ENCODE measurements around the gene CDC42EP1. TPM values are rescaled to one million over a fixed set of nuclear protein-coding genes. Genes with fewer than 3 reads are reported as not detected.
"Not testable (repeated sequence)": the region's sequence is repeated elsewhere in the genome, so short reads cannot be mapped to it uniquely, and the experiment has no call there.

The CDC42EP1 gene
- total RNA-seq, 6 experiments from 2014 or later: 29.2 to 117 (median 68.0) TPM

DNA sequence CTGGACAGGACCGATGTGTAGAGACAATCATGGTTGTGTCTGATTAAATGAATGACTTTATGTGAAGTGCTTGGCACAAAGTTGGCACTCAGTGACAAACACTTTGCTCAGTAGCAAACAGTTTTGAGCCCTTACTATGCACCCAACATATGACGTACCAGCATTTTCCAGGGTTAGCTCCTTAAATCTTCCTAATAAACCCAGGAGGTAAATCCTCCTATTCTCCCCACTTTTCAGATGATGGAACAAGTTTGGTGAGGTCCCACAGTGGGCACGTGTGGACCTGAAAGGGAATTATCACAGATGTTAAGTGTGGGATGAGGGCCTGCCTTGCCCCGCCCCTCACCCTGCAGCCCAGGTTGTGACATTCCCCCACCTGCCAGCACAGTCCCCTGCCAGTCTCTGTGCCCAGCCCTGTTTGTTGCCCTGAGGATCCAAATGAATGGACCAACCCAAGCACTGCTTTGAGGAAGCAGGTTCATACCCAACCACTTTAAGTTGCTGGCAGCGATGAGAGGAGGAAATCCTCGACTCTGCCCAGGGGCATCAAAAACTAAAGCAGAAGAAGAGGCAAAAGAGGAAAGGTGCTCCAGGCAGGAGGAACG is 34.4 kb upstream of the CDC42EP1 start:
- no peaks in the 10 kb centered on the region for H3K9me3 ChIP-seq
- H3K4me3 ChIP-seq: no peak overlapping the region
- TF ChIP-seq, protein P1, sequence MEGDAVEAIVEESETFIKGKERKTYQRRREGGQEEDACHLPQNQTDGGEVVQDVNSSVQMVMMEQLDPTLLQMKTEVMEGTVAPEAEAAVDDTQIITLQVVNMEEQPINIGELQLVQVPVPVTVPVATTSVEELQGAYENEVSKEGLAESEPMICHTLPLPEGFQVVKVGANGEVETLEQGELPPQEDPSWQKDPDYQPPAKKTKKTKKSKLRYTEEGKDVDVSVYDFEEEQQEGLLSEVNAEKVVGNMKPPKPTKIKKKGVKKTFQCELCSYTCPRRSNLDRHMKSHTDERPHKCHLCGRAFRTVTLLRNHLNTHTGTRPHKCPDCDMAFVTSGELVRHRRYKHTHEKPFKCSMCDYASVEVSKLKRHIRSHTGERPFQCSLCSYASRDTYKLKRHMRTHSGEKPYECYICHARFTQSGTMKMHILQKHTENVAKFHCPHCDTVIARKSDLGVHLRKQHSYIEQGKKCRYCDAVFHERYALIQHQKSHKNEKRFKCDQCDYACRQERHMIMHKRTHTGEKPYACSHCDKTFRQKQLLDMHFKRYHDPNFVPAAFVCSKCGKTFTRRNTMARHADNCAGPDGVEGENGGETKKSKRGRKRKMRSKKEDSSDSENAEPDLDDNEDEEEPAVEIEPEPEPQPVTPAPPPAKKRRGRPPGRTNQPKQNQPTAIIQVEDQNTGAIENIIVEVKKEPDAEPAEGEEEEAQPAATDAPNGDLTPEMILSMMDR (IDR thresholded peaks at IDR 0.05): no peak
- no peak for TF ChIP-seq POLR2A (IDR thresholded peaks at IDR 0.05)
- no peaks in the 10 kb centered on the region for H3K4me1 ChIP-seq
- intact Hi-C loops (cut with DNase I): no loop called here
- H3K27me3 ChIP-seq: no peaks in the 10 kb centered on the region
- H3K36me3 ChIP-seq: no peaks in the 10 kb centered on the region
- DNase-seq (peak in 1 of 3 donors; percentile 16), ATAC-seq (no peak)
- H3K27ac ChIP-seq: no peak overlapping the region
- WGBS (ENCODE audit: insufficient coverage, low coverage, low lambda C conversion rate, missing lambda C conversion rate): 78% methylated on average over 4 of the region's 7 CpGs

DNA sequence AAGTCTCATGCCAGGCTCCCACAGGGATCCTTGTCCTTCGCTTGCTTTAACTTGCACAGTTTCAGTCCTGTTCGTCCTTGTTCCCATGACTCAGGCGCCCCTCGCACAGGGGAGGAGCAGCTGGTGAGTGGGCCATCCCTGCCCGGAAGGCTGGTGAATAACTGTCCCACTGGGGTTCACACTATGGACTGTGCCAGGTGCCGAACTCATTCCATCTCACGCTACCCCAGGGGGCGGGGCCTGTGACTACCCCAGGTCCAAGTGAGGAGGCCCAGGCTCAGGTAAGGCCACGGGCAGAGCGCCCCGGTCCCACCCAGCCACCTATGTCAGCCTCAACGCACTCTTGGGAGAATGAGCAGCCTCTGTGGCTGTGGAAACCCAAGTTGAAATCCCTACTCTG is 33.9 kb upstream of the CDC42EP1 start:
- Histone ChIP-seq H3K36me3 (no peaks in the 10 kb centered on the region), H3K27me3 (no peaks in the 10 kb centered on the region), H3K27ac (no peak overlapping the region), H3K4me1 (no peaks in the 10 kb centered on the region), H3K9me3 (no peaks in the 10 kb centered on the region), H3K4me3 (no peak overlapping the region)
- TF ChIP-seq, protein P1 (IDR thresholded peaks at IDR 0.05): no peak
- no peak for TF ChIP-seq POLR2A (IDR thresholded peaks at IDR 0.05)
- intact Hi-C loops (cut with DNase I): no loop called here
- WGBS (ENCODE audit: insufficient coverage, low coverage, low lambda C conversion rate, missing lambda C conversion rate): 57% methylated on average over 2 of the region's 12 CpGs
- ATAC-seq: peak in 2 of 4 donors; percentile 17 to 24
- no peak for DNase-seq

DNA sequence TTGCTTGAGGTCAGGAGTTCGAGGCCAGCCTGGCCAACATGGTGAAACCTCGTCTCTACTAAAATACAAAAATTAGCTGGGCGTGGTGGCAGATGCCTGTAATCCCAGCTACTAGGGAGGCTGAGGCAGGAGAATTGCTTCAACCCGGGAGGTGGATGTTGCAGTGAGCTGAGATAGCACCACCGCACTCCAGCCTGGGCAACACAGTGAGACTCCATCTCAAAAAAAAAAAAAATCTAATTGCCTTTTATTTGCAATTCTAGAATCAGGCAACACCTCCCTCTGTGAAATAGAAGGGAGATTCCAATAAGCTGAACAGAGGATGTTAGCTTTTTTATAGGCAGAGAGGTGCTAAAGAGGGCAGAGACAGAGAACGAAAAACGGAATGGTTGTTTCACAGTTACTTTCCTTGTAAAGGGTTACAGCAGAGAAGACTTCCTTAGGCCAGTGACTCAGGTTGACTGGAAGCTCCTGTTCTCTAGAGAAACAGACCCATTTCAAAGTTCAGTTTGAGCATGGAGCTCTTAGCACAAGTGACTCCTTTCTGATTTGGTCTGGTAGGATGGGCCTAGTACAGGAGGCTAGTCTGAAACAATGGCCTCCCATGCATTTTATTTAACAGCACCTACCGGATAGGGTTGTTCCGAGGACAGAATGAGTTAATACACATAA is 33.1 kb upstream of the CDC42EP1 start:
- H3K36me3 ChIP-seq; intact Hi-C loops (cut with DNase I); H3K27ac ChIP-seq; H3K4me3 ChIP-seq; ATAC-seq; H3K27me3 ChIP-seq; H3K9me3 ChIP-seq; H3K4me1 ChIP-seq; DNase-seq: not testable (repeated sequence)
- WGBS (ENCODE audit: insufficient coverage, low coverage, low lambda C conversion rate, missing lambda C conversion rate): 84% methylated on average over 8 of the region's 9 CpGs

DNA sequence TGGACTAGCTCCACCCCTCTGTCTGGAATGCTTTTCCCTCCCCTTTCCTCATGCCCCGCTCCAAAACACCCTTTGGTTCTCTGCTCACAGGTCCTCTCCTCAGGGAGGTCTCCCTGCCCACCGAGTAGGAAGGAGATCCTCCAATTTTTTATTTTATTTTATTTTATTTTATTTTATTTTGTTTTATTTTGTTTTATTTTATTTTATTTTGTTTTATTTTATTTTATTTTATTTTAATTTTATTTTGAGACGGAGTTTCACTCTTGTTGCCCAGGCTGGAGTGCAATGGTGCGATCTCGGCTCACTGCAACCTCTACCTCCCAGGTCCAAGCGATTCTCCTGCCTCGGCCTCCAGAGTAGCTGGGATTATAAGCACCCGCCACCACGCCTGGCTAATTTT is 32.3 kb upstream of the CDC42EP1 start:
- H3K36me3 ChIP-seq; H3K4me3 ChIP-seq; H3K27ac ChIP-seq; H3K27me3 ChIP-seq; intact Hi-C loops (cut with DNase I); H3K4me1 ChIP-seq; ATAC-seq; H3K9me3 ChIP-seq; DNase-seq: not testable (repeated sequence)
- WGBS (ENCODE audit: insufficient coverage, low coverage, low lambda C conversion rate, missing lambda C conversion rate): 89% methylated on average over 9 of the region's 9 CpGs

DNA sequence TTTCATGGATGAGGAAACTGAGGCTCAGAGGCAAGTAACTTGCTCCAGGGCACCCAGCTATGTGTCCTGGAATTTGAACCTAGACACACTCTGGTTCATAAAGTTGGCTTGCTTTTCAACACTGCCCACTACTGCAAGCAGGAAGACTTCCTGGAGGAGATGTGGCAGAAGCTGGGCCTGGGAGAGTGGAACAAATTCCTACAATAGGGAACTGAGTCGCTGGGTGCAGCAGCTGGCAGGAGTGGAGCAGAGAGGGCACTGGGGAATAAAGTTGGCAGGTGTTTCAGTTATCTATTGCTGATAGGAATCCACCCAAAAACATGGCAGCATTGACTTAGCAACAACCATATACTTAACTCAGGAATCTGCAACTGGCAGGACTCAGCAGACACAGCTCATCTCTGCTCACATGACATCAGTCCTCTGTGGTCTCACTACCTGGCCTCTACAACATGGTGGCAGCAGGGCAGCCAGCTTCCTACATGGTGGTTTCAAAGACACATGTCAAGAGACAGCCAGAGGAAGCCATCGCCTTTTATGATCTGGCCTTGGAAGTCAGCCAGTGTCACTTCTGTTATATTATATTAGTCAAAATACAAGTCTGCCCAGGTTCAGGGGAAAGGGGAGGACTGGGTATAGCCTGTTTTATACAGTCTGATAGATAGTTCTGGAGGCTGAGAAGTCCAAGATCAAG is 30.5 kb upstream of the CDC42EP1 start:
- Histone ChIP-seq H3K36me3 (no peaks in the 10 kb centered on the region), H3K27me3 (no peaks in the 10 kb centered on the region), H3K27ac (no peak overlapping the region), H3K4me1 (no peaks in the 10 kb centered on the region), H3K9me3 (no peaks in the 10 kb centered on the region), H3K4me3 (no peak overlapping the region)
- intact Hi-C loops (cut with DNase I): no loop called here
- 100% methylated on average over 1 of the region's 2 CpGs for WGBS (ENCODE audit: insufficient coverage, low coverage, low lambda C conversion rate, missing lambda C conversion rate)
- no peak for TF ChIP-seq POLR2A (IDR thresholded peaks at IDR 0.05)
- TF ChIP-seq, protein P1 (IDR thresholded peaks at IDR 0.05): no peak
- no peak for DNase-seq
- no peak for ATAC-seq
